IPS DF 6.9 (cell line): ENCODE data around the gene TMEM61.

Experiments used
- DNase-seq: peaks from one replicate; pipeline ENCODE4 v3.0.0-alpha.2; 2013; ENCODE audit warnings: low read depth, low spot score
- H3K27ac ChIP-seq: one replicate; pipeline ENCODE4 v1.5.1; 2013; ENCODE audit warnings: low read length, control low read depth
- H3K27me3 ChIP-seq: 2 replicates; pipeline ENCODE4 v1.6.1; 2013; ENCODE audit warnings: mild to moderate bottlenecking, low read length; ENCODE audit not compliant: control insufficient read depth, insufficient read depth
- H3K36me3 ChIP-seq: 2 replicates; pipeline ENCODE4 v1.6.1; 2013; ENCODE audit warnings: low read length; ENCODE audit not compliant: control insufficient read depth, insufficient read depth
- H3K4me1 ChIP-seq: 2 replicates; pipeline ENCODE4 v1.6.1; 2013; ENCODE audit warnings: low read length; ENCODE audit not compliant: control insufficient read depth, insufficient read depth
- H3K4me3 ChIP-seq: 2 replicates; pipeline ENCODE4 v1.5.1; 2013; ENCODE audit warnings: mild to moderate bottlenecking, low read length
- H3K9me3 ChIP-seq: 2 replicates; pipeline ENCODE4 v1.6.1; 2013; ENCODE audit warnings: low read length, inconsistent platforms; ENCODE audit not compliant: control insufficient read depth, insufficient read depth
- WGBS: extraction: QIAGEN DNeasy Blood & Tissue Kit; methylation state at CpG from one replicate; pipeline ENCODE4 v1.1.7; 2013; ENCODE audit warnings: mixed read lengths, missing lambda C conversion rate; ENCODE audit not compliant: insufficient read length, insufficient coverage; 5-methylcytosine and 5-hydroxymethylcytosine counted together

The TMEM61 gene

DNA sequence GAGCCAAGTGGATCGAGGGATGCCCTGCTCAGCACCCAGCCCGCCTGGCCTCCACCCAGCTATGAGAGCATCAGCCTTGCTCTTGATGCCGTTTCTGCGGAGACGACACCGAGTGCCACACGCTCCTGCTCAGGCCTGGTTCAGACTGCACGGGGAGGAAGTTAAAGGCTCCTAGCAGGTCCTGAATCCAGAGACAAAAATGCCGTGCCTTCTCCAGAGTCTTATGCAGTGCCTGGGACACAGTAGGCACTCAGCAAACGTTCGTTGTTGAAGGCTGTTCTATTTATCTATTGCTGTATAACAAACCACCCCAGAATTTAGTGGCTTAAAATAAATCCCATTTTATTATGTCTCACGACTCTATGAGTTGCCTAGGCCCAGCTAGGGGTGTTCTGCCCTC lies 11.5 kb downstream of the TMEM61 start:
- Histone ChIP-seq H3K27me3 (no peaks in the 10 kb centered on the region; the same call in 1 of the 2 replicates), H3K27ac (no peak overlapping the region), H3K9me3 (no peaks in the 10 kb centered on the region), H3K4me1 (peaks cover 10% of the 10 kb centered on the region), H3K36me3 (no peaks in the 10 kb centered on the region), H3K4me3 (no peak overlapping the region)
- WGBS = no CpG with 5 or more reads among the region's 12 CpGs
- DNase-seq = no peak

- Histone ChIP-seq H3K36me3 (no peaks in the 10 kb centered on the region), H3K27me3 (peaks cover 6% of the 10 kb centered on the region), H3K9me3 (no peaks in the 10 kb centered on the region), H3K4me3 (no peak overlapping the region), H3K4me1 (peaks cover 13% of the 10 kb centered on the region; the same call in 1 of the 2 replicates), H3K27ac (no peak overlapping the region)
- no CpG with 5 or more reads among the region's 6 CpGs for WGBS
- no peak for DNase-seq
Observed at GRCh38 chr1:54993140-54993539, 12.7 kb downstream of the TMEM61 start.

GRCh38 chr1:54994355-54994990 lies 14.0 kb downstream of the TMEM61 start:
- Histone ChIP-seq H3K27ac (no peak overlapping the region), H3K27me3 (peaks cover 17% of the 10 kb centered on the region), H3K9me3 (no peaks in the 10 kb centered on the region), H3K36me3 (no peaks in the 10 kb centered on the region), H3K4me3 (no peak overlapping the region), H3K4me1 (peaks cover 12% of the 10 kb centered on the region; the same call in 1 of the 2 replicates)
- no peak for DNase-seq
- WGBS = no CpG with 5 or more reads among the region's 6 CpGs

GRCh38 chr1:54995013-54995760 lies 14.8 kb downstream of the TMEM61 start:
- H3K9me3 ChIP-seq = no peaks in the 10 kb centered on the region
- H3K4me3 ChIP-seq = no peak overlapping the region
- peaks cover 21% of the 10 kb centered on the region for H3K27me3 ChIP-seq
- no peak for DNase-seq
- H3K36me3 ChIP-seq = no peaks in the 10 kb centered on the region
- no peak overlapping the region for H3K27ac ChIP-seq
- peaks cover 12% of the 10 kb centered on the region; the same call in 1 of the 2 replicates for H3K4me1 ChIP-seq
- no CpG with 5 or more reads among the region's 12 CpGs for WGBS

- H3K27me3 ChIP-seq = peaks cover 21% of the 10 kb centered on the region
- DNase-seq = no peak
- H3K36me3 ChIP-seq = no peaks in the 10 kb centered on the region
- no CpG with 5 or more reads among the region's 9 CpGs for WGBS
- H3K27ac ChIP-seq = no peak overlapping the region
- no peaks in the 10 kb centered on the region for H3K9me3 ChIP-seq
- no peak overlapping the region for H3K4me3 ChIP-seq
- peaks cover 12% of the 10 kb centered on the region; the same call in 1 of the 2 replicates for H3K4me1 ChIP-seq
Observed at GRCh38 chr1:54995835-54996234, 15.4 kb downstream of the TMEM61 start.

GRCh38 chr1:54996359-54996868 lies 16.0 kb downstream of the TMEM61 start:
- peak overlapping the region; percentile 27; the same call in 1 of the 2 replicates for H3K4me3 ChIP-seq
- H3K27me3 ChIP-seq = peaks cover 21% of the 10 kb centered on the region

GRCh38 chr1:54996869-54997710 lies 16.7 kb downstream of the TMEM61 start:
- no peak for DNase-seq
- Histone ChIP-seq H3K27ac (no peak overlapping the region), H3K36me3 (no peaks in the 10 kb centered on the region), H3K4me3 (peak overlapping the region; percentile 36; the same call in 1 of the 2 replicates), H3K27me3 (peaks cover 21% of the 10 kb centered on the region), H3K4me1 (peaks cover 12% of the 10 kb centered on the region; the same call in 1 of the 2 replicates), H3K9me3 (no peaks in the 10 kb centered on the region)
- no CpG with 5 or more reads among the region's 46 CpGs for WGBS

More at GRCh38 chr1:54996359-54996868, 16.0 kb downstream of the TMEM61 start:
- WGBS = no CpG with 5 or more reads among the region's 23 CpGs
- H3K36me3 ChIP-seq = no peaks in the 10 kb centered on the region
- H3K27ac ChIP-seq = no peak overlapping the region
- peaks cover 12% of the 10 kb centered on the region; the same call in 1 of the 2 replicates for H3K4me1 ChIP-seq
- no peaks in the 10 kb centered on the region for H3K9me3 ChIP-seq
- DNase-seq = peak; percentile 71

DNA sequence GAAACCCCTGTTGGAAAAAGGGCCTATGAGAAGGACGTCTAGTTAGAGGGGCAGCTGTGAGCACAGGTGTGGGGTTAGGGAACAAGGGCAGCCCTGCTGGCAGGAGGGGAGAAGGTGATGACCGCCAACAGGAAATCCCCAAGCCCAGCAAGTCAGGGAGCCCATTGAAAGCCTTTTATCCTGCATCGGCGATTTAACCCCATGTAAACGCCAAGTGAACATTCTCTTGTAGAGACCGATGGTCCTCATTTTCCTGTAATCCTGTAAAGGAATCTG lies 17.2 kb downstream of the TMEM61 start:
- Histone ChIP-seq H3K36me3 (no peaks in the 10 kb centered on the region), H3K4me3 (no peak overlapping the region), H3K4me1 (peaks cover 12% of the 10 kb centered on the region; the same call in 1 of the 2 replicates), H3K9me3 (no peaks in the 10 kb centered on the region), H3K27me3 (peaks cover 21% of the 10 kb centered on the region), H3K27ac (no peak overlapping the region)
- DNase-seq = no peak
- WGBS = no CpG with 5 or more reads among the region's 6 CpGs

DNA sequence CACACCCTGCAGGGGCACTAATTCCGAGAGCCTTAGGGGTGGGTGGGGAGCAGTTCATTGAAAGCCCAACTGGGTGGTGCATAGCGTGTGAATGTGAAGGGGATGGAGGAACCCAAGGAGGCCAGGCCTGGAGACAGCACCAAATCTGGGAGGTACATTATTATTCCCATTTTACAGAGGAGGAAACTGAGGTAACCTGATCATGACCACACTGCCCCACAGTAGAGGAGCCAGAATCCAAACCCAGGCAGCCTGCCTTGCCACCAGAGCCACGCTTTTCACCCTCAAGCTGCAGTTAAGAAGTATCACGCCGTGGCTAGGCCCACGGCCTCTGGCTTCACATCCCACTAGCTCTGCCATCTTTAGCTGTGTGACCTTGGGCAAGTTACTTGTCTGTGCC lies 17.7 kb downstream of the TMEM61 start:
- H3K9me3 ChIP-seq = no peaks in the 10 kb centered on the region
- no CpG with 5 or more reads among the region's 6 CpGs for WGBS
- no peak for DNase-seq
- no peak overlapping the region for H3K27ac ChIP-seq
- H3K4me1 ChIP-seq = peaks cover 12% of the 10 kb centered on the region; the same call in 1 of the 2 replicates
- no peaks in the 10 kb centered on the region for H3K36me3 ChIP-seq
- H3K27me3 ChIP-seq = peaks cover 21% of the 10 kb centered on the region
- no peak overlapping the region for H3K4me3 ChIP-seq

- DNase-seq = no peak
- Histone ChIP-seq H3K27me3 (peaks cover 21% of the 10 kb centered on the region), H3K4me1 (peaks cover 12% of the 10 kb centered on the region; the same call in 1 of the 2 replicates), H3K27ac (no peak within 1 kb of the TSS), H3K4me3 (no peak within 1 kb of the TSS), H3K9me3 (no peaks in the 10 kb centered on the region), H3K36me3 (no peaks in the 10 kb centered on the region)
- WGBS = no CpG with 5 or more reads among the region's 7 CpGs
Observed at GRCh38 chr1:54998677-54999076, 18.2 kb downstream of the TMEM61 start, which contains the start of gene BSND. Gene BSND (plus strand): TSS chr1:54998933. CDS start chr1:54999187, 254 bp downstream.
